ENCODE results near the gene TFR2.

DNA sequence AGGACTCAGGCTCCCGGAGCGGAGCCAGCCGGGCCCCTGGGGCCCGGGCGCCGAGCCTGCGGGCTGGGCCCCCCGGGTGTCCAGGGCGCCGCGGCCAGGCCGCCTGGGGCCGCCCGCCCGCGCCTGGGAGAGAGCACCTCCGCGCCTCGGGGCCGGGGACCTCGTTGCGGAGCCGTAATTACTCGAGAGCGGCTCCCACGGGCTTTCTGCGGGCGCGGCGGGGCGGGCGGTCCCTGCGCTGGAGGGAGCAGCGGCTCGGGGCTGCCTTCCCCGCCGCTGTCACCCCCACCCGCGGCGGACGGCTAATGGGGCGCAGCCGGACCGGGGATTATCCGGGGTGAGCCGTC is 33.7 kb upstream of the TFR2 start:
- TF ChIP-seq, protein P1, sequence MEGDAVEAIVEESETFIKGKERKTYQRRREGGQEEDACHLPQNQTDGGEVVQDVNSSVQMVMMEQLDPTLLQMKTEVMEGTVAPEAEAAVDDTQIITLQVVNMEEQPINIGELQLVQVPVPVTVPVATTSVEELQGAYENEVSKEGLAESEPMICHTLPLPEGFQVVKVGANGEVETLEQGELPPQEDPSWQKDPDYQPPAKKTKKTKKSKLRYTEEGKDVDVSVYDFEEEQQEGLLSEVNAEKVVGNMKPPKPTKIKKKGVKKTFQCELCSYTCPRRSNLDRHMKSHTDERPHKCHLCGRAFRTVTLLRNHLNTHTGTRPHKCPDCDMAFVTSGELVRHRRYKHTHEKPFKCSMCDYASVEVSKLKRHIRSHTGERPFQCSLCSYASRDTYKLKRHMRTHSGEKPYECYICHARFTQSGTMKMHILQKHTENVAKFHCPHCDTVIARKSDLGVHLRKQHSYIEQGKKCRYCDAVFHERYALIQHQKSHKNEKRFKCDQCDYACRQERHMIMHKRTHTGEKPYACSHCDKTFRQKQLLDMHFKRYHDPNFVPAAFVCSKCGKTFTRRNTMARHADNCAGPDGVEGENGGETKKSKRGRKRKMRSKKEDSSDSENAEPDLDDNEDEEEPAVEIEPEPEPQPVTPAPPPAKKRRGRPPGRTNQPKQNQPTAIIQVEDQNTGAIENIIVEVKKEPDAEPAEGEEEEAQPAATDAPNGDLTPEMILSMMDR (conservative IDR thresholded peaks at IDR 0.05 in 1 of 2, IDR thresholded peaks at IDR 0.05 in 1 of 2; ENCODE audit: low read depth in 1 of 2, low read length in 2 of 2): no peak
- no peak for TF ChIP-seq EZH2 (IDR thresholded peaks at IDR 0.05; ENCODE audit: low read length, missing control alignments)

All from fibroblast of lung (primary cell).